Endothelial cell of umbilical vein (primary cell): ENCODE measurements around the gene NCAPH2. TPM values are rescaled to one million over a fixed set of nuclear protein-coding genes. Genes with fewer than 3 reads are reported as not detected.
A peak's percentile ranks its signal among the peaks of the same experiment; 100 is the strongest.

Source experiments
- Bru-seq: library from RNA; stranded (reverse); fragments of 400-500 nt; gene quantifications from one replicate; lab custom pipeline; 2021; lab: Mats Ljungman, UMichigan
- BruChase-seq, 2 experiments: library from RNA; stranded (reverse); fragments of 400-500 nt; gene quantifications; one replicate each; lab custom pipeline; 2021; lab: Mats Ljungman, UMichigan
- BruUV-seq: library from RNA; stranded (reverse); fragments of 400-500 nt; replicated peaks from 2 replicates; lab custom pipeline; 2021; lab: Mats Ljungman, UMichigan
- CTCF ChIA-PET: fragments of 300-600, 350-600 bp; sonication (Branson Sonifier 250); formaldehyde crosslinking; loops from one replicate; lab custom pipeline; 2021; ENCODE audit warnings: antibody characterized with exemption, inconsistent platforms; lab: Charles Lee
- POLR2A ChIA-PET: fragments of 300-600, 350-600 bp; sonication (Branson Sonifier 250); formaldehyde crosslinking; loops from one replicate; lab custom pipeline; 2021; ENCODE audit warnings: antibody characterized with exemption, inconsistent platforms; lab: Charles Lee
- DNase-seq: peaks from one replicate; pipeline ENCODE4 v3.0.0-alpha.2; 2011; ENCODE audit warnings: low read depth, low spot score
- FAIRE-seq: peaks from 2 replicates; lab custom pipeline; 2011; peaks lifted over from hg19 to GRCh38; lab: Jason Lieb, UNC
- H2AFZ ChIP-seq: 2 replicates; pipeline ENCODE4 v1.6.0; 2012; ENCODE audit warnings: low read depth, low read length, control low read depth, inconsistent platforms
- H3K27ac ChIP-seq: 2 replicates; pipeline ENCODE4 v1.5.1; 2011; ENCODE audit warnings: low read depth, mild to moderate bottlenecking, control low read depth, low read length, moderate library complexity; ENCODE audit not compliant: insufficient read depth
- H3K27me3 ChIP-seq, 2 experiments: 2 replicates each; pipeline versions ENCODE4 v1.6.0 to v1.6.1; 2011; ENCODE audit warnings: low read length in 2 of 2, mixed read lengths in 1 of 2; ENCODE audit not compliant: control insufficient read depth in 2 of 2, insufficient read depth in 2 of 2
- H3K36me3 ChIP-seq, 2 experiments: 2 replicates in 1 of 2; 3 replicates in 1 of 2; pipeline ENCODE4 v1.5.1; 2011; ENCODE audit warnings: low read length in 2 of 2, mild to moderate bottlenecking in 1 of 2, moderate library complexity in 1 of 2; ENCODE audit not compliant: control insufficient read depth in 2 of 2, insufficient read depth in 2 of 2; ENCODE audit errors: extremely low read depth in 1 of 2
- H3K4me1 ChIP-seq: 3 replicates; pipeline ENCODE4 v1.5.1; 2011; ENCODE audit warnings: mild to moderate bottlenecking, low read length; ENCODE audit not compliant: control insufficient read depth, insufficient read depth; ENCODE audit errors: extremely low read depth
- H3K4me2 ChIP-seq: 2 replicates; pipeline ENCODE4 v1.6.1; 2011; ENCODE audit warnings: low read length, control low read depth, mixed read lengths; ENCODE audit not compliant: insufficient read depth
- H3K4me3 ChIP-seq, 3 experiments: fragments of 200-600 bp in 1 of 3; sonication (generic), shearing (Covaris generic) in 1 of 3; replicated peaks in 1 of 3; 2 replicates each; pipeline ENCODE4 v1.5.1; 2011 to 2016; ENCODE audit warnings: control low read depth in 3 of 3, low read length in 3 of 3, mild to moderate bottlenecking in 2 of 3, inconsistent platforms in 1 of 3, low read depth in 1 of 3, moderate library complexity in 1 of 3; ENCODE audit not compliant: insufficient read depth in 1 of 3
- H3K79me2 ChIP-seq: 2 replicates; pipeline ENCODE4 v1.6.0; 2012; ENCODE audit warnings: low read length, inconsistent platforms; ENCODE audit not compliant: control insufficient read depth, insufficient read depth
- H3K9ac ChIP-seq: replicated peaks from 2 replicates; pipeline ENCODE3; 2011; ENCODE audit warnings: low read length, control low read depth; ENCODE audit not compliant: insufficient read depth; ENCODE audit errors: extremely low read depth
- H3K9me1 ChIP-seq: replicated peaks from 3 replicates; pipeline ENCODE4 v1.6.0; 2011; ENCODE audit warnings: mild to moderate bottlenecking, low read length; ENCODE audit not compliant: control insufficient read depth, insufficient read depth; ENCODE audit errors: extremely low read depth
- H3K9me3 ChIP-seq: replicated peaks from 2 replicates; pipeline ENCODE4 v1.5.1; 2012; ENCODE audit warnings: low read length, inconsistent platforms; ENCODE audit not compliant: control insufficient read depth, insufficient read depth
- H4K20me1 ChIP-seq: replicated peaks from 2 replicates; pipeline ENCODE3; 2011; ENCODE audit warnings: mild to moderate bottlenecking, low read length; ENCODE audit not compliant: control insufficient read depth, insufficient read depth; ENCODE audit errors: extremely low read depth
- GATA2 ChIP-seq: IDR thresholded peaks from 2 replicates; pipeline ENCODE4 v1.7.0; 2011; ENCODE audit warnings: low read depth, mild to moderate bottlenecking, moderate library complexity, mixed read lengths, low read length; ENCODE audit not compliant: insufficient read length, insufficient read depth
- POLR2A ChIP-seq: IDR thresholded peaks from 2 replicates; pipeline ENCODE4 v1.6.1; 2012; ENCODE audit warnings: low read depth, mild to moderate bottlenecking, control low read depth, low read length
- POLR2AphosphoS5 ChIP-seq: IDR thresholded peaks from 2 replicates; pipeline ENCODE4 v1.6.1; 2012; ENCODE audit warnings: low read depth, mild to moderate bottlenecking, control low read depth, low read length, moderate library complexity; ENCODE audit not compliant: insufficient read depth
- dilution Hi-C: fragments of 300-500 bp; cut with MboI; formaldehyde crosslinking; loops from one replicate; pipeline ENCODE4 v1.15.0; 2019; ENCODE audit warnings: low sequenced_read_pairs; ENCODE audit not compliant: extremely low pct_ligation_motif_present
- intact Hi-C: fragments of 100-400 bp; cut with micrococcal nuclease; formaldehyde crosslinking; loops from one replicate; pipeline ENCODE4 v1.10.0; 2022
- long read RNA-seq: library from polyadenylated mRNA; stranded (forward); transcript quantifications from one replicate; pipeline ENCODE4 v2.0.0, GENCODE V29; 2021
- polyA minus RNA-seq, 3 experiments: library from RNA; depleted of rRNA, polyadenylated mRNA; stranded (reverse); fragments of >200 nt; gene quantifications; 1 replicate in 1 of 3; 2 replicates in 2 of 3; pipeline ENCODE4 v1.2.3, GENCODE V29; 2011
- polyA plus RNA-seq, 4 experiments: library from polyadenylated mRNA; depleted of rRNA in 3 of 4; stranded (reverse) in 3 of 4; unstranded in 1 of 4; fragments of >200 nt; gene quantifications; 2 replicates each; pipeline versions ENCODE4 v1.2.1 to v1.2.3, GENCODE V29; 2011 to 2012; ENCODE audit warnings: missing spikeins in 1 of 4
- total RNA-seq: library from RNA; stranded (reverse); gene quantifications from 2 replicates; pipeline ENCODE4 v1.2.3, GENCODE V29; 2021

The NCAPH2 gene
- total RNA-seq (42.4 and 43.1 TPM in 2 replicates), polyA plus RNA-seq (34.8 and 43.2 TPM in 2 replicates), polyA minus RNA-seq (19.7 and 21.4 TPM in 2 replicates), Bru-seq, nascent RNA (percentile 60 among the genes with signal in this experiment), BruChase-seq, experiment 1, labeled RNA remaining after a 6-hour chase (percentile 65 among the genes with signal in this experiment), BruChase-seq, experiment 2, labeled RNA remaining after a 2-hour chase (percentile 61 among the genes with signal in this experiment)
- polyA plus RNA-seq (2011; cell fraction: cytosol; rRNA removed) = 31.1 and 31.3 TPM in 2 replicates
- polyA plus RNA-seq (2011; cell fraction: nucleus; rRNA removed) = 80.2 and 81.0 TPM in 2 replicates
- polyA plus RNA-seq (2012) = 15.9 and 17.4 TPM in 2 replicates
- polyA minus RNA-seq (2011; cell fraction: cytosol; rRNA and poly(A)+ RNA removed) = 76.1 TPM
- 14.0 and 15.6 TPM in 2 replicates for polyA minus RNA-seq (2011; cell fraction: nucleus; rRNA and poly(A)+ RNA removed)
- long read RNA-seq, transcript NCAPH2-205 (20 exons, 2,037 nt) = major isoform, 49 of 125 reads
- long read RNA-seq, transcript NCAPH2-201 (20 exons, 1,996 nt) = minor isoform, 13 of 125 reads
- long read RNA-seq, partial matches to known transcripts = 48 of 125 reads
- long read RNA-seq, other reads (novel, unspliced or antisense) = 14 of 125 reads

DNA sequence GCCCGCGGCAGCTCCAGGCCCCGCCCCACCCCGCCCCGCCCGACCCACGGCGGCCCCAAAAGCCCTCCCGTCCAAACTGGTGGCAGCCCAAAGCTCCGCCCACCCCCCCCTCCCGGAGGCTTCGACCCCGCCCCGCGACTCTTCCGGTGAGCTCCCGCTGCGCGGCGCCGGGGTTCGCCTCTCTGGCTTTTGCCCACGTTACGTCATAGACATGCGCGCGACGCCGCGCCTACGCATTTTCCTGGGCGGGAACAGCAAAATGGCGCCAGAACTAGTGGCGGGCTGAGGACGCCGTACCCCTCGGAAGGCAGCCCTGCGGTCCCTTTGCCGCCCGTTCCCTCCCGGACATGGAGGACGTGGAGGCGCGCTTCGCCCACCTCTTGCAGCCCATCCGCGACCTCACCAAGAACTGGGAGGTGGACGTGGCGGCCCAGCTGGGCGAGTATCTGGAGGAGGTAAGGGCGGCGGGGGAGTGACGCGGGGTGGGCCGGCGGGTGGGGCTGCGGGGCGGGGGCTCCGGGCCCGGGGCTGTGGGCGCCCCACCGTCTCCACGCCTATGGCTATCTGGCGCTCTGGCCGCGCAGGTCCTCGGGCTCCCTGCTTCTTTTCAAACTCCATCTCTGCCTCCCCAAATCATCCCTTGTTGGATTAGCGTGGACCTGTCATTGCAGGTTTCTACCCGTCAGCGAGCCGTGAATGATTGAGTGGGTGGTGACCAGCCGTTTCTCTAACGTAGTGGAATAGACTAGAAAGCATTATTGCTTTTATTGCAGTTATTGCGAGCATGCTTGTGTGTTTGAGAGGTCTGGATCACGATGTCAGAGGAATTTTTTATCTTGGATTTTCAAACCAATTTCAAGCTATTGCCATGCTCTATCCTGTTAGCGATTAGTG is at the start of gene NCAPH2:
NCAPH2 (plus strand) TSS at position 234 of the 894 bp plus-strand sequence; CDS start at position 348, 114 bp downstream.
- peak within 1 kb of the TSS; percentile 68 to 98 (median 79) for H3K4me3 ChIP-seq
- peak within 1 kb of the TSS; percentile 99 for H3K4me2 ChIP-seq
- peak; percentile 57 for TF ChIP-seq POLR2AphosphoS5
- TF ChIP-seq POLR2A = peak; percentile 75
- TF ChIP-seq GATA2 = no peak
- intact Hi-C loops = loop anchor here (1.0 to 2.0 kb wide), 2 partner anchors 17 to 75 kb away; partner anchors contain the start of genes CHKB and SCO2
- H3K9me1 ChIP-seq = no peaks in the 10 kb centered on the region
- H3K36me3 ChIP-seq = peaks cover 6 to 11% of the 10 kb centered on the region in 2 experiments
- H3K79me2 ChIP-seq = peaks cover 39% of the 10 kb centered on the region
- ChIA-PET CTCF (interaction anchor here (0.5 to 3.0 kb wide), 10 partner anchors 11 to 113 kb away, joined by 3 to 34 read pairs (median 3); partner anchors contain the start of genes SCO2 and SYCE3), POLR2A (interaction anchor here (0.6 to 1.1 kb wide), 3 partner anchors 14 to 130 kb away, joined by 3 to 12 read pairs (median 4); partner anchors contain the start of gene SCO2)
- no TSS peak for BruUV-seq
- peaks cover 14% of the 10 kb centered on the region for H3K4me1 ChIP-seq
- no peaks in the 10 kb centered on the region for H4K20me1 ChIP-seq
- H3K9me3 ChIP-seq = no peaks in the 10 kb centered on the region
- dilution Hi-C loops = no loop called here
- DNase-seq (peak; percentile 97), FAIRE-seq (peak; percentile 97)
- peak within 1 kb of the TSS; percentile 72 for H3K27ac ChIP-seq
- H3K27me3 ChIP-seq = no peaks in the 10 kb centered on the region
- H2AFZ ChIP-seq = peak within 1 kb of the TSS; percentile 93
- peak within 1 kb of the TSS; percentile 71 for H3K9ac ChIP-seq
